ENCODE data around the gene CRHR1. TPM values are rescaled to one million over a fixed set of nuclear protein-coding genes. Genes with fewer than 3 reads are reported as not detected.
A peak's percentile ranks its signal among the peaks of the same experiment; 100 is the strongest.
"Not testable (repeated sequence)": the region's sequence is repeated elsewhere in the genome, so short reads cannot be mapped to it uniquely, and the experiment has no call there.

CRHR1 gene
- polyA plus RNA-seq = under 1 TPM in 1 of 4 donors, not detected in 3; 0.04 TPM
- long read RNA-seq, donor 1 = 0 reads
- long read RNA-seq, donor 2 = 0 reads
- long read RNA-seq, donor 3 = 0 reads
- long read RNA-seq, donor 4 = 0 reads
- long read RNA-seq, donor 5 = 0 reads
- long read RNA-seq, donor 6 = 0 reads
- long read RNA-seq, donor 7 = 0 reads
- long read RNA-seq, donor 8 = 0 reads
- long read RNA-seq, donor 9 = 0 reads
- long read RNA-seq, donor 10 = 0 reads

GRCh38 chr17:45784293-45784740, at the start of gene CRHR1:
Gene CRHR1 (plus strand): TSS chr17:45784320. CDS start chr17:45784545, 225 bp downstream.
- FAIRE-seq = no peak
- Histone ChIP-seq H3K4me1 (ENCODE audit: control insufficient read depth in 3 of 3, insufficient read depth in 2 of 3, low read depth in 1 of 3, low read length in 2 of 3) (peaks cover 0 to 9% (median 9%) of the 10 kb centered on the region in 3 donors), H3K27me3 (ENCODE audit: control insufficient read depth in 3 of 3, insufficient read depth in 3 of 3, low read length in 3 of 3) (peaks cover 3 to 74% (median 19%) of the 10 kb centered on the region in 3 donors), H3K27ac (ENCODE audit: low read depth in 1 of 3, low read length in 2 of 3) (no peak within 1 kb of the TSS), H3K4me3 (ENCODE audit: low read depth in 1 of 3, low read length in 3 of 3) (peak within 1 kb of the TSS; percentile 10 to 45 (median 24)), H3K9me3 (ENCODE audit: control insufficient read depth in 2 of 2, insufficient read depth in 1 of 2, low read depth in 1 of 2, low read length in 1 of 2) (no peaks in the 10 kb centered on the region), H3K36me3 (ENCODE audit: control insufficient read depth in 3 of 3, insufficient read depth in 2 of 3, low read depth in 1 of 3, low read length in 3 of 3) (no peaks in the 10 kb centered on the region)
- 1 to 2% (median 1%) methylated on average over 37 to 56 of the region's 56 CpGs for WGBS, 3 donors
- peak; percentile 7 to 14 for DNase-seq

GRCh38 chr17:45734598-45734997, 49.5 kb upstream of the CRHR1 start:
- Histone ChIP-seq H3K4me3 (ENCODE audit: low read depth in 1 of 3, low read length in 3 of 3) (no peak overlapping the region), H3K4me1 (ENCODE audit: control insufficient read depth in 3 of 3, insufficient read depth in 2 of 3, low read depth in 1 of 3, low read length in 2 of 3) (no peaks in the 10 kb centered on the region), H3K36me3 (ENCODE audit: control insufficient read depth in 3 of 3, insufficient read depth in 2 of 3, low read depth in 1 of 3, low read length in 3 of 3) (no peaks in the 10 kb centered on the region), H3K27me3 (ENCODE audit: control insufficient read depth in 3 of 3, insufficient read depth in 3 of 3, low read length in 3 of 3) (peaks cover 0 to 4% (median 4%) of the 10 kb centered on the region in 3 donors), H3K9me3 (ENCODE audit: control insufficient read depth in 2 of 2, insufficient read depth in 1 of 2, low read depth in 1 of 2, low read length in 1 of 2) (peaks cover 2 to 18% of the 10 kb centered on the region in 2 donors), H3K27ac (ENCODE audit: low read depth in 1 of 3, low read length in 2 of 3) (no peak overlapping the region)
- FAIRE-seq = no peak
- WGBS, 3 donors = 75 to 81% (median 79%) methylated on average over 3 of the region's 3 CpGs
- DNase-seq = no peak

GRCh38 chr17:45735488-45735887, 48.6 kb upstream of the CRHR1 start:
- FAIRE-seq = no peak
- no peak overlapping the region for H3K4me3 ChIP-seq (ENCODE audit: low read depth in 1 of 3, low read length in 3 of 3)
- H3K36me3 ChIP-seq (ENCODE audit: control insufficient read depth in 3 of 3, insufficient read depth in 2 of 3, low read depth in 1 of 3, low read length in 3 of 3) = no peaks in the 10 kb centered on the region
- WGBS, 3 donors = 4 to 35% (median 7%) methylated on average over 1 of the region's 1 CpG
- H3K27ac ChIP-seq (ENCODE audit: low read depth in 1 of 3, low read length in 2 of 3) = no peak overlapping the region
- H3K9me3 ChIP-seq (ENCODE audit: control insufficient read depth in 2 of 2, insufficient read depth in 1 of 2, low read depth in 1 of 2, low read length in 1 of 2) = peaks cover 2 to 15% of the 10 kb centered on the region in 2 donors
- H3K27me3 ChIP-seq (ENCODE audit: control insufficient read depth in 3 of 3, insufficient read depth in 3 of 3, low read length in 3 of 3) = peaks cover 0 to 4% (median 4%) of the 10 kb centered on the region in 3 donors
- no peaks in the 10 kb centered on the region for H3K4me1 ChIP-seq (ENCODE audit: control insufficient read depth in 3 of 3, insufficient read depth in 2 of 3, low read depth in 1 of 3, low read length in 2 of 3)
- DNase-seq = no peak

- FAIRE-seq = no peak
- H3K27me3 ChIP-seq (ENCODE audit: control insufficient read depth in 3 of 3, insufficient read depth in 3 of 3, low read length in 3 of 3) = peaks cover 0 to 7% (median 0%) of the 10 kb centered on the region in 3 donors
- no peaks in the 10 kb centered on the region for H3K4me1 ChIP-seq (ENCODE audit: control insufficient read depth in 3 of 3, insufficient read depth in 2 of 3, low read depth in 1 of 3, low read length in 2 of 3)
- H3K27ac ChIP-seq (ENCODE audit: low read depth in 1 of 3, low read length in 2 of 3) = no peak overlapping the region
- no peaks in the 10 kb centered on the region for H3K9me3 ChIP-seq (ENCODE audit: control insufficient read depth in 2 of 2, insufficient read depth in 1 of 2, low read depth in 1 of 2, low read length in 1 of 2)
- H3K4me3 ChIP-seq (ENCODE audit: low read depth in 1 of 3, low read length in 3 of 3) = no peak overlapping the region
- WGBS, 3 donors = 77 to 92% (median 83%) methylated on average over 2 of the region's 2 CpGs
- H3K36me3 ChIP-seq (ENCODE audit: control insufficient read depth in 3 of 3, insufficient read depth in 2 of 3, low read depth in 1 of 3, low read length in 3 of 3) = no peaks in the 10 kb centered on the region
- no peak for DNase-seq
Observed at GRCh38 chr17:45739786-45740185, 44.3 kb upstream of the CRHR1 start.

GRCh38 chr17:45740553-45741330, 43.4 kb upstream of the CRHR1 start:
- Histone ChIP-seq H3K4me3 (ENCODE audit: low read depth in 1 of 3, low read length in 3 of 3) (no peak overlapping the region), H3K27me3 (ENCODE audit: control insufficient read depth in 3 of 3, insufficient read depth in 3 of 3, low read length in 3 of 3) (peaks cover 0 to 7% (median 0%) of the 10 kb centered on the region in 3 donors), H3K27ac (ENCODE audit: low read depth in 1 of 3, low read length in 2 of 3) (no peak overlapping the region), H3K9me3 (ENCODE audit: control insufficient read depth in 2 of 2, insufficient read depth in 1 of 2, low read depth in 1 of 2, low read length in 1 of 2) (no peaks in the 10 kb centered on the region), H3K4me1 (ENCODE audit: control insufficient read depth in 3 of 3, insufficient read depth in 2 of 3, low read depth in 1 of 3, low read length in 2 of 3) (no peaks in the 10 kb centered on the region), H3K36me3 (ENCODE audit: control insufficient read depth in 3 of 3, insufficient read depth in 2 of 3, low read depth in 1 of 3, low read length in 3 of 3) (no peaks in the 10 kb centered on the region)
- 65 to 70% (median 68%) methylated on average over 5 of the region's 5 CpGs for WGBS, 3 donors
- peak; percentile 7 to 33 for DNase-seq
- no peak for FAIRE-seq

GRCh38 chr17:45742251-45742650, 41.9 kb upstream of the CRHR1 start:
- H3K27ac ChIP-seq (ENCODE audit: low read depth in 1 of 3, low read length in 2 of 3) = no peak overlapping the region
- H3K27me3 ChIP-seq (ENCODE audit: control insufficient read depth in 3 of 3, insufficient read depth in 3 of 3, low read length in 3 of 3) = peaks cover 0 to 7% (median 5%) of the 10 kb centered on the region in 3 donors
- no peak overlapping the region for H3K4me3 ChIP-seq (ENCODE audit: low read depth in 1 of 3, low read length in 3 of 3)
- no peaks in the 10 kb centered on the region for H3K9me3 ChIP-seq (ENCODE audit: control insufficient read depth in 2 of 2, insufficient read depth in 1 of 2, low read depth in 1 of 2, low read length in 1 of 2)
- 88 to 95% (median 93%) methylated on average over 1 of the region's 1 CpG for WGBS, 3 donors
- no peak for FAIRE-seq
- no peak for DNase-seq
- H3K4me1 ChIP-seq (ENCODE audit: control insufficient read depth in 3 of 3, insufficient read depth in 2 of 3, low read depth in 1 of 3, low read length in 2 of 3) = no peaks in the 10 kb centered on the region
- H3K36me3 ChIP-seq (ENCODE audit: control insufficient read depth in 3 of 3, insufficient read depth in 2 of 3, low read depth in 1 of 3, low read length in 3 of 3) = no peaks in the 10 kb centered on the region

GRCh38 chr17:45743626-45744326, 40.3 kb upstream of the CRHR1 start:
- peaks cover 0 to 7% (median 5%) of the 10 kb centered on the region in 3 donors for H3K27me3 ChIP-seq (ENCODE audit: control insufficient read depth in 3 of 3, insufficient read depth in 3 of 3, low read length in 3 of 3)
- H3K4me1 ChIP-seq (ENCODE audit: control insufficient read depth in 3 of 3, insufficient read depth in 2 of 3, low read depth in 1 of 3, low read length in 2 of 3) = no peaks in the 10 kb centered on the region
- H3K36me3 ChIP-seq (ENCODE audit: control insufficient read depth in 3 of 3, insufficient read depth in 2 of 3, low read depth in 1 of 3, low read length in 3 of 3) = no peaks in the 10 kb centered on the region
- no peak for FAIRE-seq
- no peak overlapping the region for H3K4me3 ChIP-seq (ENCODE audit: low read depth in 1 of 3, low read length in 3 of 3)
- no peak for DNase-seq
- H3K9me3 ChIP-seq (ENCODE audit: control insufficient read depth in 2 of 2, insufficient read depth in 1 of 2, low read depth in 1 of 2, low read length in 1 of 2) = no peaks in the 10 kb centered on the region
- no peak overlapping the region for H3K27ac ChIP-seq (ENCODE audit: low read depth in 1 of 3, low read length in 2 of 3)
- 50 to 74% (median 58%) methylated on average over 4 of the region's 4 CpGs for WGBS, 3 donors

GRCh38 chr17:45744826-45745225, 39.3 kb upstream of the CRHR1 start:
- not testable (repeated sequence) for DNase-seq, FAIRE-seq
- peaks cover 0 to 10% (median 5%) of the 10 kb centered on the region in 3 donors for H3K27me3 ChIP-seq (ENCODE audit: control insufficient read depth in 3 of 3, insufficient read depth in 3 of 3, low read length in 3 of 3)

More at GRCh38 chr17:45744826-45745225, 39.3 kb upstream of the CRHR1 start:
- H3K9me3 ChIP-seq (ENCODE audit: control insufficient read depth in 2 of 2, insufficient read depth in 1 of 2, low read depth in 1 of 2, low read length in 1 of 2); H3K27ac ChIP-seq (ENCODE audit: low read depth in 1 of 3, low read length in 2 of 3); H3K36me3 ChIP-seq (ENCODE audit: control insufficient read depth in 3 of 3, insufficient read depth in 2 of 3, low read depth in 1 of 3, low read length in 3 of 3); H3K4me1 ChIP-seq (ENCODE audit: control insufficient read depth in 3 of 3, insufficient read depth in 2 of 3, low read depth in 1 of 3, low read length in 2 of 3); H3K4me3 ChIP-seq (ENCODE audit: low read depth in 1 of 3, low read length in 3 of 3): not testable (repeated sequence)
- 72 to 85% (median 74%) methylated on average over 4 of the region's 4 CpGs for WGBS, 3 donors
